Loucy (cell line): ENCODE data around the gene TMEM258.

ENCODE experiments used
- H2AFZ ChIP-seq: fragments of 200-600 bp; sonication (generic); 2 replicates; pipeline ENCODE4 v1.6.0; 2016; ENCODE audit warnings: antibody characterized with exemption, mild to moderate bottlenecking, low read length, moderate library complexity
- H3F3A ChIP-seq: fragments of 200-600 bp; 2 replicates; pipeline ENCODE4 v1.6.0; 2016; ENCODE audit warnings: antibody characterized with exemption, low read depth, mild to moderate bottlenecking
- H3K27me3 ChIP-seq: fragments of 200-600 bp; sonication (generic); 2 replicates; pipeline ENCODE4 v1.6.1; 2014; ENCODE audit warnings: low read length, mild to moderate bottlenecking; ENCODE audit not compliant: insufficient read depth, poor library complexity, severe bottlenecking
- H3K36me3 ChIP-seq: fragments of 200-600 bp; sonication (generic); 2 replicates; pipeline ENCODE4 v1.6.1; 2016; ENCODE audit warnings: low read length; ENCODE audit not compliant: insufficient read depth
- H3K4me1 ChIP-seq: fragments of 200-600 bp; sonication (generic); 2 replicates; pipeline ENCODE4 v1.5.1; 2014; ENCODE audit warnings: low read length, mild to moderate bottlenecking; ENCODE audit not compliant: insufficient read depth, poor library complexity, severe bottlenecking
- H3K4me2 ChIP-seq: fragments of 200-600 bp; sonication (generic); 2 replicates; pipeline ENCODE4 v1.6.0; 2014; ENCODE audit warnings: antibody characterized with exemption, low read length, low read depth, mild to moderate bottlenecking; ENCODE audit not compliant: poor library complexity, severe bottlenecking
- H3K4me3 ChIP-seq: fragments of 200-600 bp; sonication (generic); 2 replicates; pipeline ENCODE4 v1.5.1; 2014; ENCODE audit warnings: low read length, mild to moderate bottlenecking, mixed read lengths; ENCODE audit not compliant: poor library complexity, severe bottlenecking
- H3K79me2 ChIP-seq: fragments of 200-600 bp; sonication (generic); 2 replicates; pipeline ENCODE4 v1.6.1; 2014; ENCODE audit warnings: low read length; ENCODE audit not compliant: insufficient read depth
- H3K9ac ChIP-seq: fragments of 200-600 bp; sonication (generic); 2 replicates; pipeline ENCODE4 v1.6.0; 2014; ENCODE audit warnings: mild to moderate bottlenecking, low read depth, low read length, moderate library complexity; ENCODE audit not compliant: poor library complexity, severe bottlenecking
- H3K9me2 ChIP-seq: fragments of 200-600 bp; sonication (generic); replicated peaks from 2 replicates; pipeline ENCODE4 v1.6.1; 2016; ENCODE audit warnings: low read depth, low read length, mixed read lengths
- H3K9me3 ChIP-seq: fragments of 200-600 bp; sonication (generic); 2 replicates; pipeline ENCODE4 v1.6.1; 2014; ENCODE audit warnings: mild to moderate bottlenecking, antibody characterized with exemption, low read length, low read depth; ENCODE audit not compliant: insufficient read depth
- H4K20me1 ChIP-seq: fragments of 200-600 bp; sonication (generic); 2 replicates; pipeline ENCODE4 v1.6.0; 2014; ENCODE audit warnings: antibody characterized with exemption, low read length, mild to moderate bottlenecking; ENCODE audit not compliant: insufficient read depth, poor library complexity, severe bottlenecking
- EZH2phosphoT487 ChIP-seq: fragments of 200-600 bp; IDR thresholded peaks from 2 replicates; pipeline ENCODE4 v1.6.1; 2018; ENCODE audit warnings: antibody characterized with exemption, mild to moderate bottlenecking, moderate library complexity, borderline replicate concordance
- TF ChIP-seq, protein P1 (sequence below): fragments of 200-600 bp; sonication (generic); conservative IDR thresholded peaks from 2 replicates; pipeline ENCODE4 v1.5.1; 2014; ENCODE audit warnings: mild to moderate bottlenecking, antibody characterized with exemption, low read length

TMEM258 gene

DNA sequence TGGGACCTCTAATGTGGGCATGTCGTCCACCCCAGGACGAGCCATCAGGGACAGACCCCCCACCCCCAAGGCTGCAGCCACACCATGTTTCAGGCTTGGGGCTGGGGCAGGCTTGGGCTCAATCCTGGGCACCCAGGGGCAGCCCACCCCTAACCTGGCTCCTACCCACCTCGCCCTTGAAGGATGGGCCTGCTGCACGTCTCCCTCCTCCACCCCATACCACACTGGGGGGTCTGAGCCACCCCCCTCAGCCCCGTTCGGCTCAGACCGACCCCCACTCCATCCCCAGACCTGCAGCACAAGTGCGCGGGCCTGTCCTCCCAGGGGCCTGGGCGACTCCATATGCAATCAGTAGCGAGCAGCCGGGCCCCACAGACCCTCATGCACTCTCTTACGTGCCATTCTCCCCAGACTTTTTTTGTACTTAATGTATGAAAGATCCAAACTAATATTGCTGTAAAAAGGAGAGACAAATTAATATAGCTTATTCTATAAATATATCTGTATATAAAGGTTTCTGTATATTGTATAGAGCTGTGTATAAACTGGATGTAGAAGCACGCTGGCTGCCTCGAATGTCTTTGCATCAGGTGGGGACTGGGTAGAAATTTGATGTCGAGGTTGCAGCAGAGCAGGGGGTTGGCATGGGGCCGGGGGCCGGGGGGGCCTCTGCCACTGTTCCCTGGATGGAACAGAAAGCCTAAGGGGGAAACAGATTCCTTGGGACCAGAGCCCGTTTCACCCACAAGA lies 45.8 kb downstream of the TMEM258 start:
- H3K36me3 ChIP-seq: no peaks in the 10 kb centered on the region
- H4K20me1 ChIP-seq: no peaks in the 10 kb centered on the region
- no peaks in the 10 kb centered on the region for H3K4me1 ChIP-seq
- H3K9me2 ChIP-seq: no peaks in the 10 kb centered on the region
- H3F3A ChIP-seq: no peaks in the 10 kb centered on the region
- H3K4me3 ChIP-seq: no peak overlapping the region
- no peak overlapping the region for H3K4me2 ChIP-seq
- no peaks in the 10 kb centered on the region for H3K9me3 ChIP-seq
- H3K79me2 ChIP-seq: no peaks in the 10 kb centered on the region
- no peak overlapping the region for H3K9ac ChIP-seq
- H2AFZ ChIP-seq: no peak overlapping the region
- no peaks in the 10 kb centered on the region for H3K27me3 ChIP-seq
- no peak for TF ChIP-seq EZH2phosphoT487
- TF ChIP-seq, protein P1, sequence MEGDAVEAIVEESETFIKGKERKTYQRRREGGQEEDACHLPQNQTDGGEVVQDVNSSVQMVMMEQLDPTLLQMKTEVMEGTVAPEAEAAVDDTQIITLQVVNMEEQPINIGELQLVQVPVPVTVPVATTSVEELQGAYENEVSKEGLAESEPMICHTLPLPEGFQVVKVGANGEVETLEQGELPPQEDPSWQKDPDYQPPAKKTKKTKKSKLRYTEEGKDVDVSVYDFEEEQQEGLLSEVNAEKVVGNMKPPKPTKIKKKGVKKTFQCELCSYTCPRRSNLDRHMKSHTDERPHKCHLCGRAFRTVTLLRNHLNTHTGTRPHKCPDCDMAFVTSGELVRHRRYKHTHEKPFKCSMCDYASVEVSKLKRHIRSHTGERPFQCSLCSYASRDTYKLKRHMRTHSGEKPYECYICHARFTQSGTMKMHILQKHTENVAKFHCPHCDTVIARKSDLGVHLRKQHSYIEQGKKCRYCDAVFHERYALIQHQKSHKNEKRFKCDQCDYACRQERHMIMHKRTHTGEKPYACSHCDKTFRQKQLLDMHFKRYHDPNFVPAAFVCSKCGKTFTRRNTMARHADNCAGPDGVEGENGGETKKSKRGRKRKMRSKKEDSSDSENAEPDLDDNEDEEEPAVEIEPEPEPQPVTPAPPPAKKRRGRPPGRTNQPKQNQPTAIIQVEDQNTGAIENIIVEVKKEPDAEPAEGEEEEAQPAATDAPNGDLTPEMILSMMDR: no peak

DNA sequence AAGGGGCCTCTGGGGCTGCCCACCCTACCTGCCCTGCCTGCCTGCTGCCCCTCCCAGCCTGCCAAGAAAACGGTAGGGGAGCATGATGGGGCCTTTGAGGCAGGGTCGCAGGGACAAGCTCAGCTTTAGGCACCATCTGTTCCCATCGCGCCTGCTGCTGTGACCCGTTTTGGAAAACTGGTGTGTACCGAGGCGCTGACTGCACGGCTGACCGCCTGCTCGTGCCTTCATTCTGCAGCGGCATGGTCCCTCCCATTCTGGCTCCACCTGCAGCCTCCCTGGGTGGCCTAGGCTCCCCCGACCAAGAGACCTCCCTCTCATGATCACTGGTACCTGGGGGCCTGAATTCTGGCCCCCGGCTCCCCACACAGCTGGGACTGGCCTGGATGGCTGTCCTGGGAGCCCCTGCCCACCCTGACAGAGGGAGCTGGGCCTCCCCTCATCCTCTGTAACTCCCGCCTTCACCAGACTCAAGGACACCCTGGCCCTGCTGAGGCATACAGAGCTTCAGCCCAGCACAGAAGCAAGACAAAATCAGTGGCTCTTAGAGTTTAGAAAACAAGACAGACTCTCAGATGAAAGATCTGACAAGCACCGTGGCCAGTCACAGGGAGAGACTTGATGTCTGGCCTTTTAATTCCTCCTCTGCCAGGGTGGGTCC lies 46.5 kb downstream of the TMEM258 start:
- H3K4me1 ChIP-seq: no peaks in the 10 kb centered on the region
- no peaks in the 10 kb centered on the region for H3K27me3 ChIP-seq
- H3K9me2 ChIP-seq: no peaks in the 10 kb centered on the region
- H3K9ac ChIP-seq: no peak overlapping the region
- no peaks in the 10 kb centered on the region for H4K20me1 ChIP-seq
- no peak overlapping the region for H3K4me2 ChIP-seq
- H2AFZ ChIP-seq: no peak overlapping the region
- no peaks in the 10 kb centered on the region for H3F3A ChIP-seq
- H3K79me2 ChIP-seq: no peaks in the 10 kb centered on the region
- no peaks in the 10 kb centered on the region for H3K9me3 ChIP-seq
- TF ChIP-seq, protein P1: no peak
- no peak for TF ChIP-seq EZH2phosphoT487
- H3K4me3 ChIP-seq: no peak overlapping the region
- H3K36me3 ChIP-seq: no peaks in the 10 kb centered on the region

DNA sequence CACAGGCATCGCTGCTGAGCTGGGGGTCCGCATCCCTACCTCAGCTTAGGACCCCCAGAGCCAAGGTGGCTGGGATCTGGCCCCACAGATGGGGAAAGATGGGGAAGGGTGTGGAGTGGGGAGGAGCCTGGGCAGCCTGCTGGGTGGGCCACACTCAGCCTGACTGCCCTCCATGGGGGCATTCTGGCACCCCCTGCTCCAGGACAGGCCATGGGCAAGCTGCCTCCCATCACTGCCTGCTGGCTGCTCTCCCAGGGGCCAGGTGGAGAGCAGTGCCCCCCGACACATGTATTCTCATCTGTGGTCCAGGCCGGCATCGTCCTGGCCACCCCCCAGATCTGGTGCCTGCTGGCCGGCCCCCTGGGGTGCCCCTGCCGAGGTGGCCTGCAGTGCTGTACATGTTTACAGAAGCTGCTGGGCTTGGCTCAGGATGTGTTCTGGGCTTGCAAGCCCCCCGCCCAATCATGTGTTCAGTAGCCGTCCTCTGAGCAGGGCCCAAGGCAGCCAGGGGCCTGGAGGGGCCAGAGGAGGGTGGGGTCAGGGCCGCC lies 47.7 kb downstream of the TMEM258 start:
- Histone ChIP-seq H3K9ac (no peak overlapping the region), H3K9me3 (no peaks in the 10 kb centered on the region), H3K4me3 (no peak overlapping the region), H3K4me2 (no peak overlapping the region), H3K9me2 (no peaks in the 10 kb centered on the region), H3K79me2 (no peaks in the 10 kb centered on the region), H3F3A (no peaks in the 10 kb centered on the region), H3K27me3 (no peaks in the 10 kb centered on the region), H4K20me1 (no peaks in the 10 kb centered on the region), H3K4me1 (no peaks in the 10 kb centered on the region), H2AFZ (no peak overlapping the region), H3K36me3 (no peaks in the 10 kb centered on the region)
- TF ChIP-seq EZH2phosphoT487: no peak
- TF ChIP-seq, protein P1: no peak
